Measurements from ENCODE around the gene MRFAP1. TPM values are rescaled to one million over a fixed set of nuclear protein-coding genes. Genes with fewer than 3 reads are reported as not detected.
A peak's percentile ranks its signal among the peaks of the same experiment; 100 is the strongest.

The MRFAP1 gene
- total and polyA plus RNA-seq, 8 donors, result 256 to 399 (median 370) TPM

DNA sequence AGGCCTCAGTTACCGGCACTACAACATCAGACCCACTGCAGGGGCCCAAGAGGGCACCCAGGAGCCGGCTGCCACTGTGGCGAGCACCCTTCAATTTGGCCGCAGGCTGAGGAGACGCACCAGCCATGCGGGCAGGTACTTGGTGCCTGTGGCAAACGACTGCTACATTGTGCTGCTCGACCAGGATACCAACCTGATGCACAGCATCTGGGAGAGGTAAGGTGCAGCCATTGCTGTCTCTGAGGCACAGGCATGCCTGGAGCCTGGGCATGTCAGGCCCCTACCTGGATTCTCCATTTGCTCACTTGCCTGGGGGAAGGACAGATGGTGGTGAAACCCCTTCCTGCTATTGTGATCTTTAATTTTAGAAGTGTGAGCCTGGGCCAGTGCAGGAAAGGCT, 35.4 kb upstream of the MRFAP1 start:
- intact Hi-C loops (cut with DNase I), result no loop called here
- Histone ChIP-seq H3K27me3 (no peaks in the 10 kb centered on the region), H3K36me3 (peaks cover 0 to 98% of the 10 kb centered on the region in 2 donors), H3K4me3 (no peak overlapping the region), H3K4me1 (no peaks in the 10 kb centered on the region), H3K27ac (no peak overlapping the region), H3K9me3 (peaks cover 0 to 20% of the 10 kb centered on the region in 2 donors)
- ATAC-seq (no peak), DNase-seq (peak in 1 of 4 donors; percentile 41)
- TF ChIP-seq, protein P1, sequence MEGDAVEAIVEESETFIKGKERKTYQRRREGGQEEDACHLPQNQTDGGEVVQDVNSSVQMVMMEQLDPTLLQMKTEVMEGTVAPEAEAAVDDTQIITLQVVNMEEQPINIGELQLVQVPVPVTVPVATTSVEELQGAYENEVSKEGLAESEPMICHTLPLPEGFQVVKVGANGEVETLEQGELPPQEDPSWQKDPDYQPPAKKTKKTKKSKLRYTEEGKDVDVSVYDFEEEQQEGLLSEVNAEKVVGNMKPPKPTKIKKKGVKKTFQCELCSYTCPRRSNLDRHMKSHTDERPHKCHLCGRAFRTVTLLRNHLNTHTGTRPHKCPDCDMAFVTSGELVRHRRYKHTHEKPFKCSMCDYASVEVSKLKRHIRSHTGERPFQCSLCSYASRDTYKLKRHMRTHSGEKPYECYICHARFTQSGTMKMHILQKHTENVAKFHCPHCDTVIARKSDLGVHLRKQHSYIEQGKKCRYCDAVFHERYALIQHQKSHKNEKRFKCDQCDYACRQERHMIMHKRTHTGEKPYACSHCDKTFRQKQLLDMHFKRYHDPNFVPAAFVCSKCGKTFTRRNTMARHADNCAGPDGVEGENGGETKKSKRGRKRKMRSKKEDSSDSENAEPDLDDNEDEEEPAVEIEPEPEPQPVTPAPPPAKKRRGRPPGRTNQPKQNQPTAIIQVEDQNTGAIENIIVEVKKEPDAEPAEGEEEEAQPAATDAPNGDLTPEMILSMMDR (IDR thresholded peaks at IDR 0.05), result no peak

DNA sequence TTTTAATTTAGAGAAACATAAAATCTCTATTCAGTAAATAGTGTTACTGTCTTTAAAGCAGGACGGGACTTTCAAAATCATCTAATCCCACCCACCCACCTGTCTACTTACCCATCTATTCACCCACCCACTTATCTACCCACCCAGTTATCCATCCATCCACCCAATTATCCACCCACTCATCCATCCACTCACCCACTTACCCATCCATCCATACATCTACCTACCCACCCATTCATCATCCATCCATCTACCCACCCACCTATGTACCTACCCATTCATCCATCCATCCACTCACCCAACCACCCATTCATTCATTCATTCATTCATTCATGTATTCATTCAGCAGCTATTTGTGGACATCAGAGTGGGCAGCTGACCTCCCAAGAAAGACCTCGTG, 34.9 kb upstream of the MRFAP1 start:
- Histone ChIP-seq H3K9me3 (peaks cover 0 to 20% of the 10 kb centered on the region in 2 donors), H3K36me3 (peaks cover 0 to 98% of the 10 kb centered on the region in 2 donors), H3K4me1 (no peaks in the 10 kb centered on the region), H3K4me3 (no peak overlapping the region), H3K27ac (no peak overlapping the region), H3K27me3 (no peaks in the 10 kb centered on the region)
- TF ChIP-seq, protein P1 (IDR thresholded peaks at IDR 0.05), result no peak
- DNase-seq, result no peak
- ATAC-seq, result no peak
- intact Hi-C loops (cut with DNase I), result no loop called here

GRCh38 chr4:6606465-6607235, 33.8 kb upstream of the MRFAP1 start:
- intact Hi-C loops (cut with DNase I), result no loop called here

DNA sequence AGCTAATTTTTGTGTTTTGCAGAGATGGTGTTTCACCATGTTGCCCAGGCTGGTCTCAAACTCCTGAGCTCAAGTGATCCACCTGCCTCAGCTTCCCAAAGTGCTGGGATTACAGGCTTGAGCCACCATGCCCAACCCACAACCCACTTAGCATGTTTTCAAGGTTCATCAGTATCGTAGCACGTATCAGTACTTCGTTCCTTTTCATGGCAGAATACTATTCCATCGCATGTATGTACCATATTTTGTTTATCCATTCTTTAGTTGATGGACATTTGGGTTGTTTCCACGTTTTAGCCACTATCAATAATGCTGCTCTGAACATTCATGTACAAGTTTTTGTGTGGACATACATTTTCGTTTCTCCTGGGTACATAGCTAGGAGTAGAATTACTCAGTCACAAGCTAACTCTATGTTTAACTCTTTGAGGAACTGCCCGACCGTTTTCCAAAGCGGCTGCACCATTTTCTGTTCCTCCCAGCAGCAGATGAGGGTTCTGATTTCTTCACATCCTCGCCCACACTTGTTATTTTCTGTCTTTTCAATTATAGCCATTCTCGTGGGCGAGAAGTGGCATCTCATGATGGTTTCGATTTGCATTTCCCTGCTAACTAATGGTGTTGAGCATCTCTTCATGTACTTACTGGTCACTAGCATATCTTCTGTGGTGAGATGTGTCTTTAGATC, 33.0 kb upstream of the MRFAP1 start:
- Histone ChIP-seq H3K36me3 (peaks cover 0 to 98% of the 10 kb centered on the region in 2 donors), H3K4me3 (no peak overlapping the region), H3K27ac (no peak overlapping the region), H3K9me3 (peaks cover 0 to 17% of the 10 kb centered on the region in 2 donors), H3K27me3 (no peaks in the 10 kb centered on the region), H3K4me1 (no peaks in the 10 kb centered on the region)
- ATAC-seq (no peak), DNase-seq (no peak)
- intact Hi-C loops (cut with DNase I), result no loop called here
- TF ChIP-seq, protein P1 (IDR thresholded peaks at IDR 0.05), result no peak

More at GRCh38 chr4:6606465-6607235, 33.8 kb upstream of the MRFAP1 start:
- Histone ChIP-seq H3K4me1 (no peaks in the 10 kb centered on the region), H3K4me3 (no peak overlapping the region), H3K9me3 (peaks cover 0 to 20% of the 10 kb centered on the region in 2 donors), H3K27ac (no peak overlapping the region), H3K27me3 (no peaks in the 10 kb centered on the region), H3K36me3 (peaks cover 0 to 98% of the 10 kb centered on the region in 2 donors)
- DNase-seq, result no peak
- TF ChIP-seq, protein P1 (IDR thresholded peaks at IDR 0.05), result no peak
- no peak for ATAC-seq

DNA sequence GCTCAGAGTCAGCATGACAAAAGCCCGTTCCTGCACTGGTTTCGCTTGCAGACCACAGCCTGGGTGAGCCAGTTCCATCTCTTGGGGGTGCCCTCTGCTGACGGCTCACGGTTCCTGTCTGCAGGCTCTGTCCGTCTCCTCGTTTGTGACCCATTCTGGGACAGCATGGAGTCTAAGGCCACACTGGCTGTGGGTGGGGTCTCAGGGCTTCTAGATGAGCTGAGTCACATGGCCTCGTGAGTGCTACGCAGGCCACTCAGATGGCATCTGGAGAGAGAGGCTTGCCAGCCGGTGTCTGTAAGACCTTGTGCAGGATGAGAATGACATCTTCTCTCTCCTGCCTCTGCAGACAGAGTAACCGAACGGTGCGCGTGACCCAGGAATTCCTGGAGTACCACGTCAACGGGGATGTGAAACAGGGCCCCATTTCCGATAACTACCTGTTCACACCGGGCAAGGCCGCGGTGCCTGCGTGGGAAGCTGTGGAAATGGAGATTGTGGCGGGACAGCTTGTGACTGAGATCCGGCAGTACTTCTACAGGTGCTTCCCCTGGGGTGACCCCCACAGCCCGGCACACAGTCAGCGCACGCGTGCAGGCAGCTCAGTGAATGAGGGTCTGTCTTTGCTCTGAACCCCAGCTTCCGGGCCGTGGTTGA, 31.6 kb upstream of the MRFAP1 start:
- DNase-seq, result no peak
- Histone ChIP-seq H3K4me1 (no peaks in the 10 kb centered on the region), H3K36me3 (peaks cover 0 to 92% of the 10 kb centered on the region in 2 donors), H3K27me3 (no peaks in the 10 kb centered on the region), H3K27ac (no peak overlapping the region), H3K4me3 (no peak overlapping the region), H3K9me3 (peaks cover 0 to 15% of the 10 kb centered on the region in 2 donors)
- ATAC-seq, result no peak
- intact Hi-C loops (cut with DNase I), result no loop called here
- TF ChIP-seq, protein P1 (IDR thresholded peaks at IDR 0.05), result no peak
